Transverse colon (tissue), 4 donors: Measurements from ENCODE around the gene MYH16. TPM values are rescaled to one million over a fixed set of nuclear protein-coding genes. Genes with fewer than 3 reads are reported as not detected.
A peak's percentile ranks its signal among the peaks of the same experiment; 100 is the strongest.
"Not testable (repeated sequence)": the region's sequence is repeated elsewhere in the genome, so short reads cannot be mapped to it uniquely, and the experiment has no call there.

Experiments used
- DNase-seq: peaks from one replicate; pipeline ENCODE4 v3.0.0-alpha.2; 2019
- H3K27ac ChIP-seq, 4 donors: fragments of 200-600 bp; sonication (generic); 2 replicates each; pipeline ENCODE4 v1.5.1; 2016 to 2018; ENCODE audit warnings: inconsistent platforms in 4 of 4
- H3K27me3 ChIP-seq: fragments of 200-600 bp; sonication (generic); 2 replicates; pipeline ENCODE4 v1.5.1; 2017; ENCODE audit warnings: inconsistent platforms
- H3K36me3 ChIP-seq, 4 donors: fragments of 200-600 bp; sonication (generic); 2 replicates each; pipeline ENCODE4 v1.5.1; 2017 to 2019; ENCODE audit warnings: inconsistent platforms in 4 of 4
- H3K4me1 ChIP-seq, 4 donors: fragments of 200-600 bp; sonication (generic); 2 replicates each; pipeline ENCODE4 v1.5.1; 2017 to 2020; ENCODE audit warnings: inconsistent platforms in 4 of 4
- H3K4me3 ChIP-seq, 4 donors: fragments of 200-600 bp; sonication (generic); 1 replicate in 1 of 4; 2 replicates in 3 of 4; pipeline versions ENCODE4 v1.5.1 to v1.6.1; 2017 to 2019; ENCODE audit warnings: inconsistent platforms in 4 of 4
- H3K9me3 ChIP-seq, 2 donors: fragments of 200-600 bp; sonication (generic); 2 replicates each; pipeline ENCODE4 v1.5.1; 2017 to 2019; ENCODE audit warnings: inconsistent platforms in 2 of 2
- CTCF ChIP-seq, 5 experiments: fragments of 200-600 bp in 3 of 5; fragments of 450-650 bp in 2 of 5; sonication (generic) in 3 of 5; IDR thresholded peaks; 1 replicate in 2 of 5; 2 replicates in 3 of 5; pipeline ENCODE4 v1.5.1; 2016 to 2017; ENCODE audit warnings: antibody characterized with exemption in 5 of 5, inconsistent platforms in 3 of 5, mild to moderate bottlenecking in 2 of 5, moderate library complexity in 1 of 5
- EP300 ChIP-seq: sonication (generic); formaldehyde crosslinking; IDR thresholded peaks from one replicate; pipeline ENCODE4 v1.6.1; 2017; ENCODE audit warnings: antibody characterized with exemption, low read depth
- POLR2A ChIP-seq: fragments of 450-650 bp; IDR thresholded peaks from one replicate; pipeline ENCODE4 v1.6.1; 2016; ENCODE audit warnings: antibody characterized with exemption, mild to moderate bottlenecking, moderate library complexity
- POLR2AphosphoS5 ChIP-seq, 3 donors: sonication (generic); formaldehyde crosslinking; IDR thresholded peaks; one replicate each; pipeline ENCODE4 v1.6.1; 2016; ENCODE audit warnings: antibody characterized with exemption in 3 of 3
- WGBS, 2 donors: methylation state at CpG; one replicate each; pipeline ENCODE4 v1.1.5; 2018; ENCODE audit warnings: low coverage in 1 of 2; 5-methylcytosine and 5-hydroxymethylcytosine counted together
- in situ Hi-C, 4 donors: fragments of 200-750 bp; cut with MboI; loops; one replicate each; pipeline versions ENCODE4 v1.15.0 to v1.15.1; 2017; ENCODE audit warnings: low sequenced_read_pairs in 3 of 4, low pct_ligation_motif_present in 1 of 4, low pct_unique_long_range_greater_than_20kb in 1 of 4
- intact Hi-C: fragments of 100-400 bp; cut with DNase I; formaldehyde crosslinking; loops from one replicate; pipeline ENCODE4 v1.15.1; 2023; ENCODE audit warnings: low total_unique reads
- total RNA-seq, 4 donors: library from RNA; depleted of rRNA; stranded (reverse); fragments of >200 nt; gene quantifications; one replicate each; pipeline ENCODE4 v1.1.0, GENCODE V29; 2016

MYH16 gene
- total RNA-seq, 4 donors from 2014 or later: not detected

GRCh38 chr7:99313204-99313573 lies 40.5 kb downstream of the MYH16 start:
- Histone ChIP-seq H3K27ac (peak overlapping the region in 1 of 4 donors; percentile 55), H3K27me3 (no peaks in the 10 kb centered on the region), H3K9me3 (no peaks in the 10 kb centered on the region), H3K4me1 (peaks cover 0 to 4% (median 0%) of the 10 kb centered on the region in 4 donors), H3K4me3 (no peak overlapping the region), H3K36me3 (no peaks in the 10 kb centered on the region)
- intact Hi-C loops: loop anchor here (2.0 kb wide), 1 partner anchor 272 kb away; no protein-coding TSS in a partner anchor
- no peak for DNase-seq
- in situ Hi-C loops: loop anchor here (5.0 to 25.0 kb wide), 4 partner anchors 151 to 278 kb away; no protein-coding TSS in a partner anchor
- 35% methylated on average over 1 of the region's 1 CpG; no CpG with 5 or more reads in 1 of the 2 donors for WGBS, 2 donors
- TF ChIP-seq CTCF (IDR thresholded peaks at IDR 0.05) (peak in 2 of 5 experiments; percentile 15 to 20), POLR2AphosphoS5 (IDR thresholded peaks at IDR 0.05) (no peak)

GRCh38 chr7:99314504-99314903 lies 41.9 kb downstream of the MYH16 start:
- H3K27ac ChIP-seq: peak overlapping the region; percentile 39 to 62 (median 50)
- intact Hi-C loops (no loop called here), in situ Hi-C loops (loop anchor here (5.0 to 25.0 kb wide), 4 partner anchors 152 to 280 kb away; no protein-coding TSS in a partner anchor)
- no peaks in the 10 kb centered on the region for H3K36me3 ChIP-seq
- WGBS, 2 donors: 17 to 36% methylated on average over 1 to 7 of the region's 7 CpGs
- peaks cover 0 to 4% (median 0%) of the 10 kb centered on the region in 4 donors for H3K4me1 ChIP-seq
- peak; percentile 75 for DNase-seq
- TF ChIP-seq CTCF (IDR thresholded peaks at IDR 0.05) (peak in 1 of 5 experiments; percentile 19), POLR2AphosphoS5 (IDR thresholded peaks at IDR 0.05) (peak in 1 of 3 donors; percentile 8), EP300 (no peak)
- no peaks in the 10 kb centered on the region for H3K9me3 ChIP-seq
- H3K27me3 ChIP-seq: no peaks in the 10 kb centered on the region
- H3K4me3 ChIP-seq: no peak overlapping the region

GRCh38 chr7:99320371-99320770 lies 47.7 kb downstream of the MYH16 start:
- in situ Hi-C loops (loop anchor here in 1 of 4 donors (25.0 kb wide), 1 partner anchor 158 kb away; no protein-coding TSS in a partner anchor), intact Hi-C loops (no loop called here)
- no peak for TF ChIP-seq POLR2AphosphoS5 (IDR thresholded peaks at IDR 0.05)
- no peak for TF ChIP-seq CTCF (IDR thresholded peaks at IDR 0.05)
- TF ChIP-seq POLR2A: no peak
- TF ChIP-seq EP300: no peak
- Histone ChIP-seq H3K27ac (no peak overlapping the region), H3K36me3 (no peaks in the 10 kb centered on the region), H3K4me1 (peaks cover 6 to 9% (median 7%) of the 10 kb centered on the region in 4 donors), H3K9me3 (no peaks in the 10 kb centered on the region), H3K27me3 (no peaks in the 10 kb centered on the region), H3K4me3 (no peak overlapping the region)
- WGBS, 2 donors: 67 to 78% methylated on average over 1 to 4 of the region's 4 CpGs
- no peak for DNase-seq

GRCh38 chr7:99322659-99323058 lies 50.0 kb downstream of the MYH16 start:
- H3K27me3 ChIP-seq, intact Hi-C loops, H3K36me3 ChIP-seq, DNase-seq, H3K27ac ChIP-seq, H3K4me3 ChIP-seq, H3K9me3 ChIP-seq: not testable (repeated sequence)
- in situ Hi-C loops: loop anchor here in 1 of 4 donors (25.0 kb wide), 1 partner anchor 160 kb away; no protein-coding TSS in a partner anchor
- H3K4me1 ChIP-seq: peaks cover 16 to 23% (median 20%) of the 10 kb centered on the region in 4 donors
- 89 to 100% methylated on average over 2 to 6 of the region's 6 CpGs for WGBS, 2 donors

- no peak for DNase-seq
- in situ Hi-C loops (loop anchor here in 1 of 4 donors (25.0 kb wide), 1 partner anchor 162 kb away; no protein-coding TSS in a partner anchor), intact Hi-C loops (no loop called here)
- WGBS, 2 donors: 96% methylated on average over 14 of the region's 14 CpGs; no CpG with 5 or more reads in 1 of the 2 donors
- Histone ChIP-seq H3K27ac (no peak overlapping the region), H3K9me3 (no peaks in the 10 kb centered on the region), H3K4me1 (peaks cover 20 to 40% (median 36%) of the 10 kb centered on the region in 4 donors), H3K4me3 (no peak overlapping the region), H3K27me3 (no peaks in the 10 kb centered on the region), H3K36me3 (no peaks in the 10 kb centered on the region)
- TF ChIP-seq CTCF (IDR thresholded peaks at IDR 0.05): no peak
- TF ChIP-seq POLR2A: no peak
- no peak for TF ChIP-seq EP300
- no peak for TF ChIP-seq POLR2AphosphoS5 (IDR thresholded peaks at IDR 0.05)
Observed at GRCh38 chr7:99324559-99324958, 51.9 kb downstream of the MYH16 start.
